ENCODE measurements around the gene CATSPERE. TPM values are rescaled to one million over a fixed set of nuclear protein-coding genes. Genes with fewer than 3 reads are reported as not detected.
A peak's percentile ranks its signal among the peaks of the same experiment; 100 is the strongest.

Gene CATSPERE
- total and polyA plus RNA-seq, 10 of the 15 experiments (the other 5 are each of a cell fraction or from before 2014, with no cell fraction given), result 0.04 to 0.24 (median 0.17) TPM; not detected in 3

DNA sequence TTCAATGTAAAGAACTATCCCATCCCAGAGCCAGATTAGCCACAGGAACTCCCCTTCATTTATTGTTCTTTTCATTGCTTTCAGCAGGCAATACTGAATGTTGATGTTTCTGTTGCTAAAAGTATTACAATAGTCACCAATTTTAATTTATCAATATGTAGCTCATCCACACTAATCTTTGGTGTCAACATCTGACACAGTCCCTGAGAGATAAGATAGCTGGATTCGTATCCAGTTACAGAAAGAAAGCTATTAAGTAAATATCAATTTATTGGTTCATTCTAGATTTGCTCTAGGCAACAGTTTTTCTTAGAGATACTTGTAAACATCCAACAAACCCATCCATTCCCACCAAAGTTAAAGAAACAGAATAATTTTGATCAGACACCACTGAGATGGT is 14.0 kb upstream of the CATSPERE start:
- Histone ChIP-seq H2AFZ (ENCODE audit: control insufficient read depth, low read depth, low read length) (no peak overlapping the region), H3K27me3 (replicated peaks in 1 of 2; ENCODE audit: control insufficient read depth in 2 of 2, insufficient read depth in 2 of 2, low read length in 1 of 2) (no peaks in the 10 kb centered on the region), H3K79me2 (ENCODE audit: control insufficient read depth, insufficient read depth, low read length) (peaks cover 91% of the 10 kb centered on the region), H3K4me2 (ENCODE audit: control insufficient read depth, insufficient read depth) (peak overlapping the region; percentile 46), H3K36me3 (ENCODE audit: control insufficient read depth in 2 of 2, insufficient read depth in 2 of 2, low read length in 1 of 2) (peaks cover 0 to 9% of the 10 kb centered on the region in 2 experiments; a peak in 1 of 4 replicates), H3K4me3 (no peak overlapping the region), H4K20me1 (ENCODE audit: control insufficient read depth, insufficient read depth) (no peaks in the 10 kb centered on the region), H3K4me1 (ENCODE audit: control insufficient read depth, insufficient read depth, low read length) (peaks cover 4% of the 10 kb centered on the region; the same call in 1 of the 2 replicates), H3K9me3 (replicated peaks; ENCODE audit: control insufficient read depth, insufficient read depth, low read length) (no peaks in the 10 kb centered on the region), H3K27ac (ENCODE audit: control insufficient read depth, insufficient read depth) (no peak overlapping the region), H3K9ac (ENCODE audit: control insufficient read depth, insufficient read depth, low read length) (no peak overlapping the region)
- WGBS (ENCODE audit: insufficient coverage, insufficient replicate concordance, low lambda C conversion rate, missing lambda C conversion rate), result 89% methylated on average over 1 of the region's 1 CpG
- TF ChIP-seq, protein P1, sequence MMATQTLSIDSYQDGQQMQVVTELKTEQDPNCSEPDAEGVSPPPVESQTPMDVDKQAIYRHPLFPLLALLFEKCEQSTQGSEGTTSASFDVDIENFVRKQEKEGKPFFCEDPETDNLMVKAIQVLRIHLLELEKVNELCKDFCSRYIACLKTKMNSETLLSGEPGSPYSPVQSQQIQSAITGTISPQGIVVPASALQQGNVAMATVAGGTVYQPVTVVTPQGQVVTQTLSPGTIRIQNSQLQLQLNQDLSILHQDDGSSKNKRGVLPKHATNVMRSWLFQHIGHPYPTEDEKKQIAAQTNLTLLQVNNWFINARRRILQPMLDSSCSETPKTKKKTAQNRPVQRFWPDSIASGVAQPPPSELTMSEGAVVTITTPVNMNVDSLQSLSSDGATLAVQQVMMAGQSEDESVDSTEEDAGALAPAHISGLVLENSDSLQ (IDR thresholded peaks at IDR 0.05), result no peak
- no peak for TF ChIP-seq ZNF274 (IDR thresholded peaks at IDR 0.05; ENCODE audit: insufficient read depth, insufficient read length)
- no peak for TF ChIP-seq HCFC1 (IDR thresholded peaks at IDR 0.05; ENCODE audit: low read length)
- TF ChIP-seq HDAC2 (IDR thresholded peaks at IDR 0.05), result no peak
- no peak for TF ChIP-seq CREB1 (IDR thresholded peaks at IDR 0.05; ENCODE audit: low read depth)
- TF ChIP-seq TCF7 (IDR thresholded peaks at IDR 0.05; ENCODE audit: borderline replicate concordance), result no peak
- TF ChIP-seq ESRRA (IDR thresholded peaks at IDR 0.05; ENCODE audit: low read length), result no peak
- no peak for TF ChIP-seq CHD1 (IDR thresholded peaks at IDR 0.05; ENCODE audit: low read depth, low read length)
- no peak for TF ChIP-seq FOXK2 (IDR thresholded peaks at IDR 0.05)
- TF ChIP-seq JUND (IDR thresholded peaks at IDR 0.05; ENCODE audit: low read depth, low read length), result no peak
- TF ChIP-seq MXI1 (IDR thresholded peaks at IDR 0.05; ENCODE audit: low read depth, low read length), result no peak
- no peak for TF ChIP-seq SUZ12 (IDR thresholded peaks at IDR 0.05; ENCODE audit: unreplicated experiment)
- TF ChIP-seq ATF7 (IDR thresholded peaks at IDR 0.05; ENCODE audit: low read depth), result no peak
- TF ChIP-seq FOXM1 (IDR thresholded peaks at IDR 0.05; ENCODE audit: low read depth, low read length), result no peak
- no peak for TF ChIP-seq EGR1 (IDR thresholded peaks at IDR 0.05; ENCODE audit: borderline replicate concordance in 1 of 2, low read depth in 2 of 2, low read length in 2 of 2)
- TF ChIP-seq FOS (IDR thresholded peaks at IDR 0.05; ENCODE audit: borderline replicate concordance, extremely low read depth, insufficient read length), result no peak
- TF ChIP-seq, protein P2, sequence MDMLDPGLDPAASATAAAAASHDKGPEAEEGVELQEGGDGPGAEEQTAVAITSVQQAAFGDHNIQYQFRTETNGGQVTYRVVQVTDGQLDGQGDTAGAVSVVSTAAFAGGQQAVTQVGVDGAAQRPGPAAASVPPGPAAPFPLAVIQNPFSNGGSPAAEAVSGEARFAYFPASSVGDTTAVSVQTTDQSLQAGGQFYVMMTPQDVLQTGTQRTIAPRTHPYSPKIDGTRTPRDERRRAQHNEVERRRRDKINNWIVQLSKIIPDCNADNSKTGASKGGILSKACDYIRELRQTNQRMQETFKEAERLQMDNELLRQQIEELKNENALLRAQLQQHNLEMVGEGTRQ (IDR thresholded peaks at IDR 0.05; ENCODE audit: borderline replicate concordance, low read depth, low read length), result no peak
- TF ChIP-seq CBX3 (IDR thresholded peaks at IDR 0.05; ENCODE audit: borderline replicate concordance, low read depth), result no peak
- TF ChIP-seq EP300 (IDR thresholded peaks at IDR 0.05; ENCODE audit: borderline replicate concordance in 1 of 2, control insufficient read depth in 1 of 2, low read depth in 2 of 2, low read length in 2 of 2), result no peak
- DNase-seq (ENCODE audit: low read depth, low spot score), result no peak
- BruUV-seq (replicated peaks), result no TSS peak
- ChIA-PET POLR2A (interaction anchor here (0.7 to 1.4 kb wide), 3 partner anchors 9 to 206 kb away, joined by 3 to 6 read pairs (median 4); partner anchors contain the start of gene DESI2), RAD21 (ENCODE audit: unreplicated experiment) (interaction anchor here (0.6 to 1.1 kb wide), 2 partner anchors 27 to 64 kb away, joined by 3 to 4 read pairs; no protein-coding TSS in a partner anchor), CTCF (interaction anchor here (0.6 to 1.7 kb wide), 4 partner anchors 31 to 367 kb away, joined by 3 read pairs; no protein-coding TSS in a partner anchor), SMC1A (ENCODE audit: uncharacterized antibody, unreplicated experiment) (interaction anchor here (0.7 to 1.8 kb wide), 5 partner anchors 11 to 148 kb away, joined by 3 to 6 read pairs (median 4); no protein-coding TSS in a partner anchor)
- intact Hi-C loops (cut with micrococcal nuclease; ENCODE audit: unreplicated experiment), result loop anchor here (5.0 kb wide), 1 partner anchor 40 kb away; no protein-coding TSS in a partner anchor
- no peak for ATAC-seq
- no peak for FAIRE-seq
- in situ Hi-C loops (cut with MboI), result no loop called here

Measured in GM12878 (cell line).